Stomach (tissue), 9 donors: ENCODE results near the gene ANKIB1. TPM values are rescaled to one million over a fixed set of nuclear protein-coding genes. Genes with fewer than 3 reads are reported as not detected.
A peak's percentile ranks its signal among the peaks of the same experiment; 100 is the strongest.
"Not testable (repeated sequence)": the region's sequence is repeated elsewhere in the genome, so short reads cannot be mapped to it uniquely, and the experiment has no call there.

Experiments
- DNase-seq, 2 donors: peaks; one replicate each; pipeline versions ENCODE4 v3.0.0 to v3.0.0-alpha.2; 2013 to 2019
- H3K27ac ChIP-seq, 5 donors: fragments of 200-600 bp in 4 of 5; sonication (generic) in 4 of 5; one replicate each; pipeline ENCODE4 v1.5.1; 2013 to 2019; ENCODE audit warnings: mild to moderate bottlenecking in 1 of 5, moderate library complexity in 1 of 5
- H3K27me3 ChIP-seq, 3 donors: fragments of 200-600 bp; sonication (generic); one replicate each; pipeline ENCODE4 v1.5.1; 2017 to 2019; ENCODE audit warnings: mixed run types in 1 of 3
- H3K36me3 ChIP-seq, 4 donors: fragments of 200-600 bp; sonication (generic); 1 replicate in 3 of 4; 2 replicates in 1 of 4; pipeline ENCODE4 v1.5.1; 2016 to 2019
- H3K4me1 ChIP-seq, 4 donors: fragments of 200-600 bp; sonication (generic); one replicate each; pipeline ENCODE4 v1.5.1; 2016 to 2019
- H3K4me3 ChIP-seq, 4 donors: fragments of 200-600 bp; sonication (generic) in 3 of 4; one replicate each; pipeline ENCODE4 v1.5.1; 2016 to 2019; ENCODE audit warnings: mild to moderate bottlenecking in 1 of 4
- H3K9me3 ChIP-seq, 4 donors: fragments of 200-600 bp; sonication (generic); one replicate each; pipeline ENCODE4 v1.5.1; 2016 to 2019
- CTCF ChIP-seq, 7 experiments: fragments of 450-650 bp in 4 of 7; fragments of 200-600 bp in 3 of 7; sonication (generic) in 3 of 7; IDR thresholded peaks; one replicate each; pipeline ENCODE4 v1.5.1; 2016 to 2019; ENCODE audit warnings: antibody characterized with exemption in 7 of 7, control low read depth in 2 of 7, mild to moderate bottlenecking in 1 of 7
- EP300 ChIP-seq: sonication (generic); formaldehyde crosslinking; IDR thresholded peaks from one replicate; pipeline ENCODE4 v1.6.1; 2017; ENCODE audit warnings: antibody characterized with exemption
- POLR2A ChIP-seq, 4 donors: fragments of 450-650 bp; IDR thresholded peaks; one replicate each; pipeline ENCODE4 v1.6.1; 2016; ENCODE audit warnings: antibody characterized with exemption in 4 of 4, control low read depth in 2 of 4, mild to moderate bottlenecking in 1 of 4, moderate library complexity in 1 of 4
- POLR2AphosphoS5 ChIP-seq, 3 donors: sonication (generic); formaldehyde crosslinking; IDR thresholded peaks; one replicate each; pipeline ENCODE4 v1.6.1; 2016; ENCODE audit warnings: antibody characterized with exemption in 3 of 3
- WGBS, 5 donors: extraction: QIAGEN DNeasy Blood & Tissue Kit in 3 of 5; methylation state at CpG; one replicate each; pipeline versions ENCODE4 v1.1.5 to v1.1.7; 2013 to 2018; 5-methylcytosine and 5-hydroxymethylcytosine counted together
- intact Hi-C: fragments of 100-400 bp; cut with DNase I; formaldehyde crosslinking; loops from one replicate; pipeline ENCODE4 v1.15.1; 2023; ENCODE audit warnings: low total_unique reads
- polyA plus RNA-seq, 3 donors: library from polyadenylated mRNA; stranded (reverse); fragments of 200-250 nt; gene quantifications; one replicate each; pipeline ENCODE4 v1.2.3, GENCODE V29; 2013
- total RNA-seq, 5 donors: library from RNA; depleted of rRNA; stranded (reverse); fragments of >200 nt; gene quantifications; one replicate each; pipeline versions ENCODE4 v1.1.0 to v1.2.3, GENCODE V29; 2014 to 2016
- donor health status: healthy with polysubstance abuse.
- donor health status: Bipolar disorder and iron deficiency.
- donor health status: healthy.

Gene ANKIB1
- total and polyA plus RNA-seq, 8 donors, result 8.3 to 212 (median 36.2) TPM

GRCh38 chr7:92436612-92437445 lies 191.1 kb downstream of the ANKIB1 start:
- H3K27ac ChIP-seq, result no peak overlapping the region
- no peak overlapping the region for H3K4me3 ChIP-seq
- H3K36me3 ChIP-seq, result no peaks in the 10 kb centered on the region
- TF ChIP-seq EP300 (no peak), CTCF (IDR thresholded peaks at IDR 0.05) (no peak), POLR2AphosphoS5 (IDR thresholded peaks at IDR 0.05) (no peak), POLR2A (IDR thresholded peaks at IDR 0.05) (no peak)
- no peaks in the 10 kb centered on the region for H3K27me3 ChIP-seq
- 65 to 76% (median 70%) methylated on average over 7 of the region's 7 CpGs for WGBS, 5 donors
- H3K4me1 ChIP-seq, result no peaks in the 10 kb centered on the region
- no peaks in the 10 kb centered on the region for H3K9me3 ChIP-seq
- intact Hi-C loops, result no loop called here
- DNase-seq, result no peak

- Histone ChIP-seq H3K36me3 (no peaks in the 10 kb centered on the region), H3K9me3 (no peaks in the 10 kb centered on the region), H3K4me1 (no peaks in the 10 kb centered on the region), H3K27ac (no peak overlapping the region), H3K4me3 (no peak overlapping the region), H3K27me3 (no peaks in the 10 kb centered on the region)
- 75 to 82% (median 80%) methylated on average over 6 of the region's 6 CpGs for WGBS, 5 donors
- intact Hi-C loops, result no loop called here
- no peak for DNase-seq
- TF ChIP-seq POLR2AphosphoS5 (IDR thresholded peaks at IDR 0.05) (no peak), EP300 (no peak), CTCF (IDR thresholded peaks at IDR 0.05) (no peak), POLR2A (IDR thresholded peaks at IDR 0.05) (no peak)
Measured at GRCh38 chr7:92437956-92438491, 192.2 kb downstream of the ANKIB1 start.

GRCh38 chr7:92442720-92443119 lies 196.9 kb downstream of the ANKIB1 start:
- DNase-seq, intact Hi-C loops, H3K27ac ChIP-seq, H3K4me3 ChIP-seq, H3K27me3 ChIP-seq, H3K9me3 ChIP-seq, H3K36me3 ChIP-seq, H3K4me1 ChIP-seq: not testable (repeated sequence)
- 58 to 78% (median 70%) methylated on average over 2 of the region's 2 CpGs for WGBS, 5 donors

GRCh38 chr7:92446869-92447344 lies 201.1 kb downstream of the ANKIB1 start:
- no peak for DNase-seq
- H3K27ac ChIP-seq, result peak overlapping the region; percentile 7 to 99 (median 98)
- 42 to 56% (median 53%) methylated on average over 17 to 21 of the region's 21 CpGs for WGBS, 5 donors

More at GRCh38 chr7:92446869-92447344, 201.1 kb downstream of the ANKIB1 start:
- TF ChIP-seq POLR2AphosphoS5 (IDR thresholded peaks at IDR 0.05) (no peak), EP300 (no peak), CTCF (IDR thresholded peaks at IDR 0.05) (peak in 2 of 7 experiments; percentile 21 to 90), POLR2A (IDR thresholded peaks at IDR 0.05) (no peak)
- intact Hi-C loops, result no loop called here
- Histone ChIP-seq H3K9me3 (no peaks in the 10 kb centered on the region), H3K27me3 (no peaks in the 10 kb centered on the region), H3K4me1 (peaks cover 0 to 39% (median 20%) of the 10 kb centered on the region in 4 donors), H3K4me3 (peak overlapping the region; percentile 90 to 100 (median 98)), H3K36me3 (peaks cover 11 to 26% (median 24%) of the 10 kb centered on the region in 4 donors)
